Caki2 (cell line): ENCODE data around the gene RUFY3. TPM values are rescaled to one million over a fixed set of nuclear protein-coding genes. Genes with fewer than 3 reads are reported as not detected.

Experiments
- DNase-seq: peaks from one replicate; pipeline ENCODE4 v3.0.0-alpha.2; 2015; ENCODE audit warnings: low read depth
- in situ Hi-C: cut with HindIII; loops from 2 replicates; pipeline ENCODE4 v1.10.0; 2016; ENCODE audit warnings: low sequenced_read_pairs, low pct_unique_long_range_greater_than_20kb, mixed read lengths
- total RNA-seq: library from RNA; depleted of rRNA; stranded (reverse); fragments of >200 nt; shearing (Covaris generic); gene quantifications from 2 replicates; pipeline ENCODE4 v1.2.3, GENCODE V29; 2014; ENCODE audit warnings: low replicate concordance

Gene RUFY3
- total RNA-seq, 1 experiment from 2014 or later = 42.9 TPM

GRCh38 chr4:70704215-70704930, 17.4 kb upstream of the RUFY3 start:
- peak; percentile 72 for DNase-seq
- in situ Hi-C loops = no loop called here

GRCh38 chr4:70704931-70705182, 16.9 kb upstream of the RUFY3 start:
- peak; percentile 66 for DNase-seq
- in situ Hi-C loops = no loop called here

DNA sequence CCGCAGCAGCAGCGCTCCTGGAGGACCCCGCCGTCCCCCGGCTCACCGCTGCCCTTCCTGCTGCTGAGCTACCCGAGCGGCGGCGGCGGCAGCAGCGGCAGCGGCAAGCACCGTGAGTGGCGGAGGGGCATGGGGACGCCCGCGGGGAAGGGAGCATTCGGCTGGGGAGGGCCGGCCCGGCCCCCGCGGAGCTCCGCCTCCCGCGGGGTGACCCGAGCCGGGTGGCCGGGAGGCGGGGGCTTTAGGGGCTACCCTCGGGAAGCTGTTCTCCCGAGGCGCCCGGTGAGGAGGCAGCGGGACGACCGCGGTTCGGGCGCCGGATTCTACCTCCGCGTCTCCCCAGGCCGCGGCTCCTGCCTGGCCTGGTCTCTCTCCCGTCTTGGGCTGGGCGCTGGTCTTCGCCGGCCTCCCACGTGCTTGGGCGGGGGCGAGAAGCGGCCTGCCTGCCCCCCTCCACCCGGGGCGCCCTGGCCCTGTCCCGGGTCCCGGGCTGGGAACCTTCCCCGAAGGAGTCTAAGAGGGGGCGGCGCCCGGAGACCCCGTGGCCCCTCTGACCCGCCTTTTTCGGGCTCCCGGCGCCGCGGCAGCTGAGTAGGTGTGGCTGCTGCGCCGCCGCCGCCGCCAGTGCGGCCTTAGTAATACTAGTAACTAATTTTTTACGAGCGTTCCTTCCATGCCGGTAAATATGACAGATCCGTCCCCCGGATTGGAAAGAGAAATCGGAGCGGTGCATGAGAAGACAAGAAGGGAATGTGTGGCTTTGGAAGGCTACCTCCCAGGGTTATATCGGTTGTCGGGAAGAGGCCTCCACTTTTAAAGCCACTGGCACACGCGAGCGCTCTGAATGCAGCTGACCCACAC, 16.4 kb upstream of the RUFY3 start:
- peak; percentile 87 for DNase-seq
- in situ Hi-C loops = no loop called here

GRCh38 chr4:70706044-70706461, 15.7 kb upstream of the RUFY3 start:
- in situ Hi-C loops = no loop called here
- DNase-seq = no peak

GRCh38 chr4:70706516-70706915, 15.2 kb upstream of the RUFY3 start:
- DNase-seq = peak; percentile 51
- in situ Hi-C loops = no loop called here

GRCh38 chr4:70709611-70710205, 12.1 kb upstream of the RUFY3 start:
- DNase-seq = peak; percentile 38
- in situ Hi-C loops = no loop called here

- in situ Hi-C loops = no loop called here
- no peak for DNase-seq
These were observed 10.2 kb upstream of the RUFY3 start for GRCh38 chr4:70711599-70711998.

DNA sequence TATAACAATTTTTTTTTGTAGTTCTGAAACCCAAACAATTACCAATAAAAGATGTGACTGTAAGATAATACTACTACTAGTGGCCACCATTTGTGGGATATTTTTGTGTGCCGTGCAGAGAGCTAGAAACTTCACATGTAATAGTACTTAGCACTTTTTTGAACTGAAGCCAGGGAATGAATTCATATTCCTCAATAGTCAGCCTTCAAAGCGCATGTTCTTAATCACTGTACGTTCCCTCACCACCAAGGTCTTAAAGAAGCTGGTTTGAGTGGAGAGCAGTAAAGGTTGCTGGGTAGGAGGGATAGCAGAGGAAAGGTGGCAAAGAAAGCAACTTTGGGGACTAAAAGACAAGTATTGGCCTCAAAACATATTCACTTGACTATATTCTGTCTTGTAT, 9.6 kb upstream of the RUFY3 start:
- DNase-seq = no peak
- in situ Hi-C loops = no loop called here

- in situ Hi-C loops = no loop called here
- DNase-seq = no peak
These were observed 8.9 kb upstream of the RUFY3 start for GRCh38 chr4:70712604-70713452.

DNA sequence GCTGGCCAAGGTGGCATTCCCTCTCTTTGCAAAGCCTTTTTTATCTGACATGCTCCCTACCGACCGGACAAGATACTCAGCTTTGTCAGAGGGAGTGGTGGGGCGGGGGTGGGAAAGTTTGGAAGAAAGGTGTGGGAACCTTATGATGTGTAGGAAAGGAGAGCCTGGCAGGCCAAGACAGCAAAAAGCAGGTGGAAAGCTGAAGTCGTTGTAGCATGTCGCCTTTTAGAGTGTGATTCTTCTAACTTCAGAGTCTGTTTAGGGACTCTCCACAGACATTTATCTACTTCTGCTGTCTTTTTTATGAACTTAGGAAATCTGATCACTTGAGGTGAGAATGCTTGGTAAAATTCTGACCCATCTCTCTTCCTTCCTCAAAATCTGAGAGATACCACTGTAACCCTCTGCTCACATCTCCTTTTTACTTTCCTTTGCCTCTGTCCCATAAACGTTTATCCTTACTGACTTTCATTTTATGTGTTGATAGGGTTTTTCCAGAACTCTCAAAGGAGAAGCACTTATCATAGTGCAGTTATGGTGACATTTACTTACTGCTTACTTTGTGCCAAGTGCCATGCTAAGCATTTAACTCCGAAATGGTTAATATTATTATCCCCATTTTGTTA, 8.2 kb upstream of the RUFY3 start:
- DNase-seq = no peak
- in situ Hi-C loops = no loop called here

GRCh38 chr4:70714079-70714887, 7.5 kb upstream of the RUFY3 start:
- in situ Hi-C loops = no loop called here
- DNase-seq = peak; percentile 58

GRCh38 chr4:70715097-70715496, 6.7 kb upstream of the RUFY3 start:
- peak; percentile 50 for DNase-seq
- in situ Hi-C loops = no loop called here

GRCh38 chr4:70718811-70719604, 2.8 kb upstream of the RUFY3 start:
- no peak for DNase-seq
- in situ Hi-C loops = no loop called here

- DNase-seq = peak; percentile 63
- in situ Hi-C loops = no loop called here
These were observed 531 bp downstream of the RUFY3 start for GRCh38 chr4:70722199-70722791.

GRCh38 chr4:70724463-70724862, 2.7 kb downstream of the RUFY3 start:
- no peak for DNase-seq
- in situ Hi-C loops = no loop called here

DNA sequence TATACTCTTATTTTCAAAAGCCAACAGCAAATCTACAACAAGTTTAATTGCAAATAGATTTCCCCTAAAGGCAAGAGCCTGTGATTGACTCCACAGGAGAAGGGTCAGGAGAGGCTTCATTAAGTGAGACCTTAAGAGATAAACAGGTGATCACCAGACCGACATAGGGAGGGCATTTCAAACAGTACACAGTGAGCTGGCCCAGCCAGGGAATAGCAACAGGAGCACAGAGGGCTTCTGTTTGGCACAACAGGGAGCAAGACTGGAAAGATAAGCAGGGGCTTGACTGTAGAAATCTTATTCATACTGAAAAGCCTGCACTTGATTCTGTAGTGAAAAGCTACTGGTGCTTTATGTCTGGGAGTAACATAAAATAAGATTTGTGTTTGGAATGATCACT, 3.9 kb downstream of the RUFY3 start:
- in situ Hi-C loops = no loop called here
- DNase-seq = no peak
